Kidney (tissue), 14 donors: Measurements from ENCODE around the gene C9orf50. TPM values are rescaled to one million over a fixed set of nuclear protein-coding genes. Genes with fewer than 3 reads are reported as not detected.

Experiments used
- DNase-seq, 5 donors: peaks; one replicate each; pipeline ENCODE4 v3.0.0-alpha.2; 2013 to 2020
- FAIRE-seq: peaks from 2 replicates; lab custom pipeline; 2012; peaks lifted over from hg19 to GRCh38; lab: Jason Lieb, UNC
- H3K27ac ChIP-seq, 2 donors: one replicate each; pipeline ENCODE4 v1.7.0; 2013; ENCODE audit warnings: low read depth in 2 of 2, low read length in 2 of 2, inconsistent platforms in 1 of 2
- H3K27me3 ChIP-seq: one replicate; pipeline ENCODE4 v1.7.1; 2013; ENCODE audit warnings: low read length, inconsistent platforms; ENCODE audit not compliant: control insufficient read depth, insufficient read depth
- H3K36me3 ChIP-seq, 3 donors: one replicate each; pipeline versions ENCODE4 v1.7.0 to v1.7.1; 2013; ENCODE audit warnings: low read length in 3 of 3, control low read depth in 1 of 3, inconsistent platforms in 1 of 3; ENCODE audit not compliant: insufficient read depth in 3 of 3, control insufficient read depth in 2 of 3
- H3K4me1 ChIP-seq, 3 donors: one replicate each; pipeline versions ENCODE4 v1.7.0 to v1.7.1; 2013; ENCODE audit warnings: low read length in 3 of 3, inconsistent platforms in 1 of 3, low read depth in 1 of 3; ENCODE audit not compliant: control insufficient read depth in 2 of 3, insufficient read depth in 2 of 3
- H3K4me3 ChIP-seq, 3 donors: one replicate each; pipeline versions ENCODE4 v1.7.0 to v1.8.1; 2013; ENCODE audit warnings: low read length in 3 of 3, control low read depth in 1 of 3, inconsistent platforms in 1 of 3
- H3K9ac ChIP-seq, 3 donors: one replicate each; pipeline versions ENCODE4 v1.7.0 to v1.7.1; 2013; ENCODE audit warnings: low read length in 3 of 3, control low read depth in 1 of 3, inconsistent platforms in 1 of 3
- H3K9me3 ChIP-seq, 3 donors: one replicate each; pipeline versions ENCODE4 v1.7.0 to v1.7.1; 2013; ENCODE audit warnings: low read length in 3 of 3, control low read depth in 1 of 3, inconsistent platforms in 1 of 3; ENCODE audit not compliant: control insufficient read depth in 2 of 3, insufficient read depth in 1 of 3
- CTCF ChIP-seq: IDR thresholded peaks from 3 replicates; pipeline ENCODE4 v1.5.1; 2012; ENCODE audit warnings: mild to moderate bottlenecking, moderate library complexity, borderline replicate concordance; ENCODE audit not compliant: insufficient read depth; ENCODE audit errors: extremely low read depth
- intact Hi-C: fragments of 100-400 bp; cut with DNase I; formaldehyde crosslinking; loops from one replicate; pipeline ENCODE4 v1.11.1; 2022
- polyA plus RNA-seq: library from polyadenylated mRNA; stranded (reverse); fragments of 350-450 nt; fragmentation: Illumina TruSeq; extraction: RNeasy Lipid Tissue Mini Kit (QIAGEN cat#74804); gene quantifications from one replicate; pipeline ENCODE4 v1.2.3, GENCODE V29; 2014; ENCODE audit warnings: low read depth, low replicate concordance; ENCODE audit not compliant: insufficient read depth
- total RNA-seq: library from RNA; stranded (reverse); fragmentation: NEBNext Ultra II Directional; extraction: Animal tissue kit (Norgen Biotek cat#: 25700); gene quantifications from one replicate; pipeline ENCODE4 v1.2.1, GENCODE V29; 2021
- donor health status: control.
- donor health status: control.
- donor health status: control.
- donor health status: control.
- donor health status: control.
- donor health status: DM: yes; HTN: yes; CAD: no.
- donor health status: Normal renal cell carcinoma (clear cell type).

The C9orf50 gene
- total and polyA plus RNA-seq, 2 donors from 2014 or later: 1.1 to 2.8 TPM

GRCh38 chr9:129586245-129586644, 34.7 kb downstream of the C9orf50 start:
- Histone ChIP-seq H3K4me3 (no peak overlapping the region), H3K36me3 (no peaks in the 10 kb centered on the region), H3K9me3 (no peaks in the 10 kb centered on the region), H3K4me1 (no peaks in the 10 kb centered on the region), H3K9ac (no peak overlapping the region), H3K27me3 (no peaks in the 10 kb centered on the region), H3K27ac (no peak overlapping the region)
- intact Hi-C loops: no loop called here
- FAIRE-seq (no peak), DNase-seq (no peak)
- TF ChIP-seq CTCF: no peak

GRCh38 chr9:129585352-129585751, 35.5 kb downstream of the C9orf50 start:
- DNase-seq (no peak), FAIRE-seq (no peak)
- Histone ChIP-seq H3K9me3 (no peaks in the 10 kb centered on the region), H3K4me3 (no peak overlapping the region), H3K27ac (no peak overlapping the region), H3K36me3 (no peaks in the 10 kb centered on the region), H3K9ac (no peak overlapping the region), H3K27me3 (no peaks in the 10 kb centered on the region), H3K4me1 (no peaks in the 10 kb centered on the region)
- no peak for TF ChIP-seq CTCF
- intact Hi-C loops: no loop called here

- FAIRE-seq: no peak
- no peak for TF ChIP-seq CTCF
- DNase-seq: peak in 3 of 5 donors; percentile 65 to 85 (median 83)
- Histone ChIP-seq H3K9me3 (no peaks in the 10 kb centered on the region), H3K27ac (no peak overlapping the region), H3K36me3 (no peaks in the 10 kb centered on the region), H3K27me3 (no peaks in the 10 kb centered on the region), H3K4me1 (no peaks in the 10 kb centered on the region), H3K9ac (no peak overlapping the region), H3K4me3 (no peak overlapping the region)
- intact Hi-C loops: no loop called here
Observed at GRCh38 chr9:129584136-129584535, 36.8 kb downstream of the C9orf50 start.
